Mammary epithelial cell (primary cell): Measurements from ENCODE around the gene FUZ.

ENCODE experiments used
- CTCF ChIP-seq, 2 donors: IDR thresholded peaks in 1 of 2; conservative IDR thresholded peaks in 1 of 2; 2 replicates each; pipeline ENCODE4 v1.5.1; 2011 to 2012; ENCODE audit warnings: inconsistent platforms in 2 of 2, low read length in 2 of 2, mild to moderate bottlenecking in 2 of 2, control low read depth in 1 of 2, low read depth in 1 of 2; ENCODE audit not compliant: insufficient read depth in 1 of 2; ENCODE audit errors: extremely low read depth in 1 of 2
- EZH2 ChIP-seq: IDR thresholded peaks from 2 replicates; pipeline ENCODE4 v1.6.1; 2012; ENCODE audit warnings: low read length, inconsistent platforms, borderline replicate concordance

- no peak for TF ChIP-seq CTCF (conservative IDR thresholded peaks at IDR 0.05 in 1 of 2, IDR thresholded peaks at IDR 0.05 in 1 of 2; ENCODE audit: extremely low read depth in 1 of 2, insufficient read depth in 1 of 2, low read depth in 1 of 2, low read length in 2 of 2)
- TF ChIP-seq EZH2 = no peak
Observed at GRCh38 chr19:49761249-49761624, 51.9 kb downstream of the FUZ start.
